Central memory CD8-positive, alpha-beta T cell (primary cell): ENCODE data around the gene C1orf74.
A peak's percentile ranks its signal among the peaks of the same experiment; 100 is the strongest.

ENCODE experiments used
- ATAC-seq: fragments of 150-1000 bp; cut with Tn5 transposase; replicated peaks from 2 replicates; pipeline ENCODE4 v1.10.0; 2022; ENCODE audit warnings: mild to moderate bottlenecking, moderate FRiP score, moderate number of reproducible peaks; ENCODE audit not compliant: poor library complexity, severe bottlenecking; ENCODE audit errors: extremely low read depth
- DNase-seq, 2 donors: peaks; one replicate each; pipeline ENCODE4 v3.0.0; 2021; ENCODE audit warnings: low spot score in 2 of 2
- H3K27ac Mint-ChIP-seq: one replicate; pipeline ENCODE4 v1.8.0; 2022; ENCODE audit warnings: low read depth, mild to moderate bottlenecking, moderate library complexity, mixed read lengths
- H3K27me3 Mint-ChIP-seq: one replicate; pipeline ENCODE4 v1.8.0; 2022; ENCODE audit warnings: mixed read lengths
- H3K36me3 Mint-ChIP-seq: one replicate; pipeline ENCODE4 v1.8.0; 2022; ENCODE audit warnings: mild to moderate bottlenecking, moderate library complexity, mixed read lengths; ENCODE audit not compliant: insufficient read depth
- H3K4me1 Mint-ChIP-seq: one replicate; pipeline ENCODE4 v1.8.0; 2022; ENCODE audit warnings: mixed read lengths
- H3K4me3 Mint-ChIP-seq: one replicate; pipeline ENCODE4 v1.8.0; 2022; ENCODE audit warnings: mild to moderate bottlenecking, moderate library complexity, mixed read lengths
- H3K9me3 Mint-ChIP-seq: one replicate; pipeline ENCODE4 v1.8.0; 2022; ENCODE audit warnings: mixed read lengths

The C1orf74 gene

DNA sequence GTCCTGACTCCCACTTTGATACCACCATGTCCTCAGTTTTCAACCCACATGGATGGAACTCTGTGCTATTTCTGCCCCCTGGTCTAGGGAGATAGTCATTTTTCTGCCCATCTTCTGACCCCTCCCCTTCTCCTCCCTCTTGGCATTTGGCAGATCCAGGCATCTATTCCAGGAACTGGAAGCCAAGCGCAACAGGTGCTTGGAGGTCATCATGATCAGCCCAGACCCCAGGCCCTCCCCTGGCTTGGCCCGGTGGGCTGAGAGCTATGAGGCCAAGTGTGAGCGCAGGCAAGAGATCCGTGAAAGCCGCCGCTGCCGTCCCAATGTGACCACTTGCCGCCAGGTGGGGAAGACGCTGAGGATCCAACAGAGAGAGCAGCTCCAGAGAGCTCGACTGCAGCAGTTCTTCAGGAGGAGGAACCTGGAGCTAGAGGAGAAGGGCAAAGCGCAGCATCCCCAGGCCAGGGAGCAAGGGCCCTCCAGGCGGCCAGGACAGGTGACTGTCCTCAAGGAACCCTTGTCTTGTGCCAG, 24.5 kb downstream of the C1orf74 start:
- peak overlapping the region; percentile 93 for H3K27ac Mint-ChIP-seq
- H3K4me3 Mint-ChIP-seq, result peak overlapping the region; percentile 96
- H3K4me1 Mint-ChIP-seq, result peaks cover 86% of the 10 kb centered on the region
- H3K36me3 Mint-ChIP-seq, result peaks cover 64% of the 10 kb centered on the region
- no peak for ATAC-seq
- no peaks in the 10 kb centered on the region for H3K9me3 Mint-ChIP-seq
- no peaks in the 10 kb centered on the region for H3K27me3 Mint-ChIP-seq
- DNase-seq, result no peak

DNA sequence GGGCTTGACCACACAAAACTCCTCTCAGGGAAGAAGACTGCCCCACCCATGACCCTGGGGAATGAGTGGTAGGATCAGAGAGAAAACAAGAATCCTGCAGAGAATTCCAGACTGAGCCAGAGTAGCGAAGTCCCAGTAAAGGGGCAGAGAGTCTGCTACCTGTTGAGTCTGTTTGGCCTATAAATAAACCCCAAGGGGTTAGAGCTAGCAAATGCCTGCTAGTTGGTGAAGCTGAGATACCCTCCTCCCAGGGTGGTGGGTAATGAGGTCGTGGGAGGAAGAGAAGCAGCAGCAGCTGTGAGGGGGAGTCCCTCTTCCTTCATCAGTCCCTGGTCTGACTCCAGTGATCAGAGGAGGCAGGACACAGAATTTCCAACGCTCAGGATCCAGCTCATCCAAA, 26.0 kb downstream of the C1orf74 start:
- peak overlapping the region; percentile 96 for H3K4me3 Mint-ChIP-seq
- peaks cover 49% of the 10 kb centered on the region for H3K36me3 Mint-ChIP-seq
- ATAC-seq (no peak), DNase-seq (no peak)
- peaks cover 77% of the 10 kb centered on the region for H3K4me1 Mint-ChIP-seq
- no peaks in the 10 kb centered on the region for H3K9me3 Mint-ChIP-seq
- H3K27ac Mint-ChIP-seq, result peak overlapping the region; percentile 93
- no peaks in the 10 kb centered on the region for H3K27me3 Mint-ChIP-seq

DNA sequence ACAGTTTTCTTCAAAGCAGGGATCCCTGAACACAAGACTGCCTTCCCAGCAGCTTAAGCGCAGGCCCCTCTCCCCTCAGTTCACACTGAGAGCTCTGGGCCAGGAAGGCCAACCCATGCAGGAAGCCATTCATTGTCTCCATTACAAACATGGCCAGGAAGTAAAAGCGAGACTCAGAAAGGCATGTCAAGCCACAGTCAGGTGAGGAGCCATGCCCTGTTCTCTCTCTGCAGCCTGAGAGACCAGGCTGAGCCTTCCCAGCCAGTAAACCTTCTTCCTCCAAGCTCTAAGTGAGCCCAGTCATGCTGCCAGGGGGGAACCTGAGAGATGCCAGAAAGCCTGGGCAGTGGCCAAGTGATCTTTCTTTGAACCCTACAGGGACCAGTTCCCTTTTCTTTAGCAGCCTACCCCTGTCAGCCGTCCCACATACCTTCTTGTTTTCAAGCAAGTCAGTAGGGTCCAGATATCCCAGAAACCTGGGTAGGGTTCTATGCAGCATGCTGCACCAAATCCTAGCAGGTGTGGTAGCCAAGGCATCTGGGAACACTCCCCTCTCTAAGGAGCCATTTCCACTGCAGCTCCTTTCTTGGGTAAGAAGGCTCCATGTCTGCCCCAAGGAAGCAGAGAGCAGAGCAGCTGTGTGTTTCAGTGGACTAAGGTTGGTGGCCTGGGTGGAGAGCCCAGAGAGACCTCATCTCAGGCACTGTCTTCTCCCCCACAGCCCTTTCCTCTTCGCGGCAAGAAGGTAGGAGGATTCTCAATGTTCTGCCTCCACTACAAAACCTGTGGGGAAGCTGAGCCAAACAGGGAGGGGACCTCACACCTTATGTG, 27.5 kb downstream of the C1orf74 start:
- Mint-ChIP-seq H3K36me3 (peaks cover 35% of the 10 kb centered on the region), H3K27me3 (no peaks in the 10 kb centered on the region), H3K4me3 (peak overlapping the region; percentile 96), H3K27ac (peak overlapping the region; percentile 93), H3K4me1 (peaks cover 70% of the 10 kb centered on the region), H3K9me3 (no peaks in the 10 kb centered on the region)
- DNase-seq (no peak), ATAC-seq (peak; percentile 55)

DNA sequence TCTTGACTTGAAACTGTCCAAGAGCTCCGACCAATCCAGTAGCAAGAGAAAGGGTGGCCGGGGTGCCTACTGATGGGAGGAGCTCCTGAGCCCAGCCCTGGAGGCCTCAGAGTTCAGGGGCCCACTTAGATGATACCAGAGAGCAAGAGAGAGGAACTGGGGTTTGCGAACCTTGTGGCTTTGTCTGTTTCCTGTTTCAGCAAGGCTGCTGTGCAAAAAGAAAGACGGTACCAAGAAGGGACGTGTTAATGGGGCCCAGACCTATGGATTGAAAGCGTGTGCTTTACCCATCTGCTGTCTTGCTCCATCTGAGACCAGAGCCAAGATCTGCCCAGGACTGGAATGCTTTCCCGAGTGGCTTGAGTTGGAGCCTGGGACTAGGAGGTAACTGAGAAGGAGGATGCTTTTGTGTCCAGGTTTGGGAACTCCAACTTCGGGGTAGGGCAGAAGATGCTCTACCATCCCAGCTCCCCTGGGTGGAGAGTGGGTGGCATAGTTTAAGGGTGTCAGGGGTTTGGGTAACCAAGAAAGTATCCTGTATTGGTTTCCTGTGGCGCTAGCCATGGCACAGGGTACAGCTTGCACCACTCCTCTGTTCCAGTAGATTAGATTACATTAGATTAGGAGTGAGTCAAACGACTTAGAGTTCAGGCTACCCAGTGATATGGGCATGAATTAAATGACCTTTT, 28.3 kb downstream of the C1orf74 start, which contains the start of gene TRAF3IP3:
Gene TRAF3IP3, plus strand, starts transcription at position 128 of the 689 bp plus-strand sequence. CDS start 3,987 bp downstream, outside the sequence.
- ATAC-seq, result peak; percentile 95
- Mint-ChIP-seq H3K36me3 (peaks cover 27% of the 10 kb centered on the region), H3K27me3 (no peaks in the 10 kb centered on the region), H3K27ac (peak within 1 kb of the TSS; percentile 93), H3K4me3 (peak within 1 kb of the TSS; percentile 96), H3K4me1 (peaks cover 70% of the 10 kb centered on the region), H3K9me3 (no peaks in the 10 kb centered on the region)
- peak; percentile 49 to 70 for DNase-seq

DNA sequence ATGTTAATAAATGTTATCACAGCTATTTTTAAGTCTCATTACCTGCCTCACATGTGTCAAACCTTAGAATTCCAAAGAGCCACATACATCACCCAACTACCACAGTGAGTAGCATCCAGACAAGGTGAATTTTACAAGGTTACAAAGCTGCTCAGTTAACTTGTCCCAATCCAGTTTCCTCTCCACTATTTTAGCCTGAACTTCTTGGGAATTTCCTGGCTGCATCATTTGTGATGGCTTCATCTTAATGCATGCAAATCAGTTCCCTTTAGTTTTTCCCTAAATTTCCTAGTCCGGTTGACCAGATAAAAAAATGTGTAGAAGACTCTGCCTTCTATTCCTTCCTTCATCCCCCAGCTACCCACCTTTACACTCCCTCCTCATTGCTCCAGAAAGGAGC, 29.1 kb downstream of the C1orf74 start:
- H3K27ac Mint-ChIP-seq, result peak overlapping the region; percentile 93
- peak overlapping the region; percentile 96 for H3K4me3 Mint-ChIP-seq
- no peaks in the 10 kb centered on the region for H3K27me3 Mint-ChIP-seq
- peaks cover 69% of the 10 kb centered on the region for H3K4me1 Mint-ChIP-seq
- no peak for DNase-seq
- ATAC-seq, result no peak
- H3K9me3 Mint-ChIP-seq, result no peaks in the 10 kb centered on the region
- H3K36me3 Mint-ChIP-seq, result peaks cover 20% of the 10 kb centered on the region

DNA sequence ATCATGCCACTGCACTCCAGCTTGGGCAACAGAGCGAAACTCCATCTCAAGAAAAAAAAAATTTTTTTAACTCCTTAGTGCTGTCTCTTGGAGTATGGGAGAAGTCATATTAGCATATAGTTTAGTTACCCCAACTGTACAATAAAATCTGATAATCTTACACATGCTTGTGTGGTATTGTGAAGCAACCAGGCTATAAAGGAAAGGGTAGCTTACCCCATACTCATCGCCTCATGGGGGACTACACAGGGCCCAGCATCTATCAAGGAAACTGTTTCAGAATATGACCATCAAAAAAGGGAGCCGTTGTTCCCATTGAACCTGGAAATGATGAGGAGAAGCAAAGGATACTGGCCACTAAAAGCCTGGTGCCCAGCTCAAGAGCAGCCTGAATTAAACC, 31.5 kb downstream of the C1orf74 start:
- Mint-ChIP-seq H3K27me3 (no peaks in the 10 kb centered on the region), H3K4me1 (peaks cover 61% of the 10 kb centered on the region), H3K9me3 (no peaks in the 10 kb centered on the region), H3K27ac (peak overlapping the region; percentile 73), H3K36me3 (peaks cover 5% of the 10 kb centered on the region), H3K4me3 (no peak overlapping the region)
- no peak for DNase-seq
- ATAC-seq, result no peak

DNA sequence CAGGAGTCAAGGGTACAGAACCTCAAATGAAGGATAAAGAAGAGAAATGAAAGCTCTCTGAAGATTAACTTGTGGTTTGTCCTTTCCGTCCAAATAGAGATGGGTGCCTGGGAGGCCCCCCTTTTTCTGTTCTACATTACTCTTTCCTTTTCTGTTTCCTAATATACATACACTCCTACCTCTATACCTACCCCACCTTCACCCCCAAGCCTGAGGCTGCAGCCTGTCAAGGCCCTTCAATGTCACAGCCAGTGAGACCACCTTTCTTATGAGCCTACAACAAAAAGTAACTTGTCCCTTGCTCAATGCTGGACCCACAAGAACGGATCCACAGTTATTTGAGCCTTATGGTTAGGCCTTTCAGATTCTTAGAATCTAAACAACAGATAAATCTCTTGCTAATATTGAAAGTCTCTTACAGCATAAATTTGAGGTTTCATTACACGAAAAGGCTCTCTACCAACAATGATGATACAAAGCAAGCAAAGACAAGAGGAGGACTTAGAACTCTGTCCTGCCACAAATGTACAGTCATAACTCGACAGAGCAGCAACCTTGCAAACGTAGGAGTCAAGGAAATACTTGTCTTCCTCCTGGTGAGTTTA, 32.6 kb downstream of the C1orf74 start:
- Mint-ChIP-seq H3K36me3 (peaks cover 5% of the 10 kb centered on the region), H3K4me3 (peak overlapping the region; percentile 52), H3K4me1 (peaks cover 66% of the 10 kb centered on the region), H3K27me3 (no peaks in the 10 kb centered on the region), H3K27ac (peak overlapping the region; percentile 73), H3K9me3 (no peaks in the 10 kb centered on the region)
- DNase-seq, result no peak
- ATAC-seq, result no peak

DNA sequence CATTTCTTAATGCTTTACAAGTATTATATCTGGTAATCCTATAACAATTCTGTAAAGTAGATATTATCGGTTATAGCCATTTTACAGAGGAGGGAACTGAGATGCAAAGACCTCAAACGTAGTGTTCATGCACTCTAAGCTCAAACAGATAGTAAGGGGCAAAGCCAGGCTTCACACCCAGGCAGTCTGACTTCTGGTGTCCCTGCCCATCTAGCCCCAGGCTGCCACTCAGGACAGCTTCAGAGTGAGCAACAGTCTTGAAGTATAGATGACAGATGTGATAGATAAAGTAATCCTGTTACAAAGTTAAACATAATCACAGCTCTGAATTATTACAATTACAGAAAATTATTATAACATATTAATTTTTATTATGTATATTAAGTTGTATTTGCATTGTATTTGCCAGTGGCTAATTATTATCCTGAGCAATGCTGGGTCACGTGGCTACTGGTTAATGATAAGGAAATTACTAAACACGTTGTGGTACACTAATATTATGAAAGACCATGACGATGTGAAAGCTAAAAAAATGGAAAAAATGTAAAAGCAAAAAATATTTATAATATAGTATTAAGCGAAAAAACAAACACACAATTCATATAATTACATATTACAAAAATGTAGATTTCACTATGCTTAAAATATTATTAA, 34.6 kb downstream of the C1orf74 start:
- Mint-ChIP-seq H3K36me3 (peaks cover 3% of the 10 kb centered on the region), H3K4me3 (peak overlapping the region; percentile 47)

DNA sequence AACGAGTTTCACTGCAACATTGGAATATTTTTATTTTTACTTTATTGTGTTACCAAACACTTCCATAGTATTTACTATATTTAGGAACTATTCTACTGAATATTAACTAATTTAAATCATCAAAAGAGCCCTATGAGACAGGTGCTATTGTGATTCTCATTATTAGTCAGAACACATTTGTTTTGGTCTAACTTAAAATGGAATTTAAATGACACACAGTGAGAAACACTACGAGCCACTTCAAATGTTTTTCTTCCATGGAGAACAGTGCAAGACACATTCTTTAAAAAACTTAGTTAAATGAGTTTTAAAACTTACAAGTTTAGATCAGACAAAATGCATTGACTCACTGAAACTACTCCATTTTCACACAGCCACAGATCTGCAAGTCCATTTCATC, 35.2 kb downstream of the C1orf74 start:
- no peak for DNase-seq
- peak overlapping the region; percentile 82 for H3K27ac Mint-ChIP-seq
- H3K36me3 Mint-ChIP-seq, result peaks cover 3% of the 10 kb centered on the region
- peaks cover 46% of the 10 kb centered on the region for H3K4me1 Mint-ChIP-seq
- no peaks in the 10 kb centered on the region for H3K27me3 Mint-ChIP-seq
- H3K4me3 Mint-ChIP-seq, result peak overlapping the region; percentile 47
- ATAC-seq, result no peak
- no peaks in the 10 kb centered on the region for H3K9me3 Mint-ChIP-seq

More for the DNA sequence above, 34.6 kb downstream of the C1orf74 start:
- no peaks in the 10 kb centered on the region for H3K9me3 Mint-ChIP-seq
- no peak for DNase-seq
- ATAC-seq, result no peak
- peaks cover 47% of the 10 kb centered on the region for H3K4me1 Mint-ChIP-seq
- H3K27me3 Mint-ChIP-seq, result no peaks in the 10 kb centered on the region
- H3K27ac Mint-ChIP-seq, result peak overlapping the region; percentile 82

DNA sequence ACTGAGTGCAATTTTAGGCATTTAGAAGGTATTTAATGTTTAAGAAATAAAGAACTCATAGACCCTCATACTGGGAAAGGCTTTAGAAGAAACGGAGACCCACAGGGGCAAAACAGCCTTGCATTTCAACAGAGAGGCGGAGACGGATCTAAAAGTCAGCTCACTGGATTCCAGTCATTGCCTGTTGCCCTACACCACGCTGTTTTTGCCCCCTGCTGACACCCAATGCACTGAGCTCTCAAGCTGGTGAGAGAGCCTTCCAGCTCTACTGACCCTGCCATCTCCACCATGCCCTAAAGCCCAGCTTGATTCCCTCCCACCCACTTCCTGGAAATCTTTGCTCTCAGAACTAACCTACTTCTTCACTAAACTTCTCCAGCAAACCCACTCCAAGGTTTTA, 35.7 kb downstream of the C1orf74 start:
- H3K9me3 Mint-ChIP-seq, result no peaks in the 10 kb centered on the region
- H3K27ac Mint-ChIP-seq, result peak overlapping the region; percentile 96
- peaks cover 46% of the 10 kb centered on the region for H3K4me1 Mint-ChIP-seq
- no peak for ATAC-seq
- no peaks in the 10 kb centered on the region for H3K27me3 Mint-ChIP-seq
- H3K4me3 Mint-ChIP-seq, result peak overlapping the region; percentile 85
- peaks cover 3% of the 10 kb centered on the region for H3K36me3 Mint-ChIP-seq
- no peak for DNase-seq

DNA sequence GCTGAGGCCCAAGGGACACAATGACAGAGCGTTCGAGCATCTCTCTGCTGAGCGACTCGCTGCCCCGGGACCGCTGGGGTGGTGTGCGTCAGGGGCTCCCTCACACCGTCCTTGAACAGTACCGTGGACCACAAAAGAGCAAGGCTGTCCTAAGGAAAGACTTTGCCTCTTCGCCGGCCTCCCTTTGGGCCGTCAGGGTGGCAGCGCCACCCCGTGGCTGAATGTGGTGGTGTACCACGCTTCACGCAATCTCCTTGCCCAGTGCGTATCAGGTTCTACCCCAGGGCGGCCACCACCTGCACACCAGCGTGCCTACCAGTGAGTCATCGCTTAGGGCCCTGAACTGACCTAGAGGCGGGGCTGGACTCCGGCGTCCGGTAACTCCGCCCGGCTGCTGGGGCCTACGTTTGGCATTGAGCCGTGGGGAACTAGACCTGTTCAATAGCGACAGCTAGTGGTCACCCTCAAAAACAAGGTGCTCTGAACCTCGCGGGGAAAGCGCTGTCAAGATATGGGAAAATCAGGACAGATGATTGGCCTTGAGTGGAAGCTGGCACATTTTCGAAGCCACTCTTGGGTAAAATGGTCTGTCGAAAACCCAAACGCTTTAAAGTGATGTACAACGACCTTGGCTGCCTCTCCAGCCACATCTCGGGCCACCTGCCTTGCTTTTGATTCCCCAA, 36.6 kb downstream of the C1orf74 start:
- H3K9me3 Mint-ChIP-seq, result no peaks in the 10 kb centered on the region
- peak; percentile 87 for ATAC-seq

More for the DNA sequence above, 36.6 kb downstream of the C1orf74 start:
- Mint-ChIP-seq H3K4me1 (peaks cover 46% of the 10 kb centered on the region), H3K4me3 (peak overlapping the region; percentile 85), H3K27me3 (no peaks in the 10 kb centered on the region), H3K36me3 (peaks cover 3% of the 10 kb centered on the region), H3K27ac (peak overlapping the region; percentile 96)
- DNase-seq, result peak; percentile 72 to 86
